Osteocyte (in vitro differentiated cells): ENCODE measurements around the gene CNRIP1. TPM values are rescaled to one million over a fixed set of nuclear protein-coding genes. Genes with fewer than 3 reads are reported as not detected.
"Not testable (repeated sequence)": the region's sequence is repeated elsewhere in the genome, so short reads cannot be mapped to it uniquely, and the experiment has no call there.

ENCODE experiments used
- DNase-seq: peaks from one replicate; pipeline ENCODE4 v3.0.0; 2021; ENCODE audit warnings: mixed read lengths; ENCODE audit not compliant: unreplicated experiment; ENCODE audit errors: extremely low spot score
- H3K27ac Mint-ChIP-seq: one replicate; pipeline ENCODE4 v1.8.0; 2021; ENCODE audit warnings: mild to moderate bottlenecking, mixed read lengths; ENCODE audit not compliant: unreplicated experiment
- H3K27me3 Mint-ChIP-seq: one replicate; pipeline ENCODE4 v1.8.0; 2021; ENCODE audit warnings: mixed read lengths; ENCODE audit not compliant: unreplicated experiment
- H3K36me3 Mint-ChIP-seq: one replicate; pipeline ENCODE4 v1.8.0; 2021; ENCODE audit warnings: mixed read lengths; ENCODE audit not compliant: unreplicated experiment
- H3K4me1 Mint-ChIP-seq: one replicate; pipeline ENCODE4 v1.8.0; 2021; ENCODE audit warnings: mixed read lengths; ENCODE audit not compliant: unreplicated experiment
- H3K4me3 Mint-ChIP-seq: one replicate; pipeline ENCODE4 v1.8.0; 2021; ENCODE audit warnings: mild to moderate bottlenecking, moderate library complexity, mixed read lengths; ENCODE audit not compliant: unreplicated experiment
- H3K9me3 Mint-ChIP-seq: one replicate; pipeline ENCODE4 v1.8.0; 2021; ENCODE audit warnings: mixed read lengths; ENCODE audit not compliant: unreplicated experiment
- total RNA-seq: library from RNA; stranded (reverse); gene quantifications from 2 replicates; pipeline ENCODE4 v1.2.1, GENCODE V29; 2021
- TF ChIP-seq, protein P1 (sequence below): fragments of 200-600 bp; sonication (generic); IDR thresholded peaks from 2 replicates; pipeline ENCODE4 v1.5.0; 2021; ENCODE audit warnings: antibody characterized with exemption, mild to moderate bottlenecking, moderate library complexity

Gene CNRIP1
- total RNA-seq, 1 donor from 2014 or later = 33.9 TPM

DNA sequence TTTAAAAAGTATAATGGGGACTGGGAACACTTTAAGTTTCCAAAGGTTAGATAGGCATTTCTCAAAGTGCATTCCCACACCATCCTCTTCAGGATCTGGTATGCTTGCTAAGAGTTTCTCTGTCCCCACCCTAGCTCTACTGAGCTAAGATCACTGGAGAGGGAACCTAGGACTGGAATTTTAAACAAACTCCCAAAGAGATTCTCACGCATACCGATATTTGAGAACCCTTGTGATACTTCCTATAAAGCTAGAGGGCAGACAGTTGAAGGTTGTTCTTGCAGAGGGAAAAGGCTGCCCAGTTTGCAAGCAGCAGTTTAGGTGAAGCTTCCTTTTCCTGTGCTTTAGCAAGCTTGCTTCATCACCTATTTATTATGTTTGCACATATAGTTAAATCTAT is 3.6 kb downstream of the CNRIP1 start:
- no peak for DNase-seq
- Mint-ChIP-seq H3K27me3 (no peaks in the 10 kb centered on the region), H3K4me1 (peaks cover 29% of the 10 kb centered on the region), H3K27ac (peak overlapping the region; percentile 72), H3K9me3 (peaks cover 3% of the 10 kb centered on the region), H3K36me3 (peaks cover 18% of the 10 kb centered on the region), H3K4me3 (no peak overlapping the region)
- TF ChIP-seq, protein P1, sequence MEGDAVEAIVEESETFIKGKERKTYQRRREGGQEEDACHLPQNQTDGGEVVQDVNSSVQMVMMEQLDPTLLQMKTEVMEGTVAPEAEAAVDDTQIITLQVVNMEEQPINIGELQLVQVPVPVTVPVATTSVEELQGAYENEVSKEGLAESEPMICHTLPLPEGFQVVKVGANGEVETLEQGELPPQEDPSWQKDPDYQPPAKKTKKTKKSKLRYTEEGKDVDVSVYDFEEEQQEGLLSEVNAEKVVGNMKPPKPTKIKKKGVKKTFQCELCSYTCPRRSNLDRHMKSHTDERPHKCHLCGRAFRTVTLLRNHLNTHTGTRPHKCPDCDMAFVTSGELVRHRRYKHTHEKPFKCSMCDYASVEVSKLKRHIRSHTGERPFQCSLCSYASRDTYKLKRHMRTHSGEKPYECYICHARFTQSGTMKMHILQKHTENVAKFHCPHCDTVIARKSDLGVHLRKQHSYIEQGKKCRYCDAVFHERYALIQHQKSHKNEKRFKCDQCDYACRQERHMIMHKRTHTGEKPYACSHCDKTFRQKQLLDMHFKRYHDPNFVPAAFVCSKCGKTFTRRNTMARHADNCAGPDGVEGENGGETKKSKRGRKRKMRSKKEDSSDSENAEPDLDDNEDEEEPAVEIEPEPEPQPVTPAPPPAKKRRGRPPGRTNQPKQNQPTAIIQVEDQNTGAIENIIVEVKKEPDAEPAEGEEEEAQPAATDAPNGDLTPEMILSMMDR = no peak

DNA sequence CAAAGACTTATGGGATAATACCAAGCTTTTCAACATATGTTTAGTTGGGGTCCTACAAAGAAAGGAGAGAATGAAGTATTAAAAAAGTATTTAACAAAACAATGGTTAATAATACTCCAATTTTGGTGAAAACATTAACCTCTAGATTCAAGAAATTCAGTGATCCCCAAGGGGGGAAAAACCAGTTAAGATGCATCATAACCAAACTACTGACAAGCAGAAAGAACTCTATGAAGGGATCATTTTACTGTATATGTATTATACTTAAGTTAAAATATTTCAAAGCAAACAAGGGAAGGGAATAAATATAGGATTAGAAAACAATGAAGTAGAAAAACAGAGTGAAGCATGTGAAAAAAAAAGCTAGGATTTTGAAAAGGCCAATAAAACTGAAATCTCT is 8.7 kb downstream of the CNRIP1 start:
- Mint-ChIP-seq H3K27ac (no peak overlapping the region), H3K36me3 (peaks cover 26% of the 10 kb centered on the region), H3K9me3 (peaks cover 3% of the 10 kb centered on the region), H3K4me1 (peaks cover 11% of the 10 kb centered on the region), H3K27me3 (no peaks in the 10 kb centered on the region), H3K4me3 (no peak overlapping the region)
- TF ChIP-seq, protein P1 = no peak
- DNase-seq = no peak

DNA sequence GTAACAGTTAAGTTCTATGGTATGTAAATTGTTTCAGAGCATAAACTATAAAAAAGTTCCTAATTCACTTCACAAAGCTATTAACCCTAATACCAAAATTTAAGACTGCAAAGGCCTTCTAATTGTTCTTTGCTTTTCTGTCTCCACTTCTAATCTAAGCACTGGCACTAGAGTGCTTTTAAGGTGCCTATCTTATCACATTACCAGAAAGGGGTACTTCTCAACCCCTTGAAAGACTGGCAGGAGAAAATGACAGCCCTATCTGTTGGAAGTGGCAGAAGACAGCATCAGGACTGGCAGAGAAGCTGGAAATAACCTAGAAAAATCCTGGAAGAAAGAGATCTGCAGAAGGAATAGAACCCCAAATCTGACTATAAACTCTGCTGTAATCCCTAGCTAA is 10.3 kb downstream of the CNRIP1 start:
- Mint-ChIP-seq H3K9me3 (peaks cover 1% of the 10 kb centered on the region), H3K27ac (no peak overlapping the region), H3K4me3 (no peak overlapping the region), H3K36me3 (peaks cover 20% of the 10 kb centered on the region), H3K27me3 (no peaks in the 10 kb centered on the region), H3K4me1 (peaks cover 4% of the 10 kb centered on the region)
- DNase-seq = no peak
- TF ChIP-seq, protein P1 = no peak

DNA sequence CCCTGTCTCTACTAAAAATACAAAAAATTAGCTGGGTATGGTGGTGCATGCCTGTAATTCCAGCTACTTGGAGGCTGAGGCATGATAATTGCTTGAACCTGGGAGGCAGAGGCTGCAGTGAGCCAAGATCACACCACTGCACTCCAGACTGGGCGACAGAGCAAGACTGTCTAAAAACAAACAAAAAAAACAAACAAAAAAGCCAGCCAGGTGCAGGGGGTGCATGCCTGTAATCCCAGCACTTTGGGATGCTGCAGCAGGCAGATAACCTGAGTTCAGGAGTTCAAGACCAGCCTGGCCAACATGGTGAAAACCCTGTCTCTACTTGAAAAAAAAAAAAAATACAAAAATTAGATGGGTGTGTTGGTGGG is 15.9 kb downstream of the CNRIP1 start:
- not testable (repeated sequence) for H3K4me3 Mint-ChIP-seq, DNase-seq, H3K9me3 Mint-ChIP-seq, H3K27me3 Mint-ChIP-seq, H3K36me3 Mint-ChIP-seq, H3K27ac Mint-ChIP-seq, H3K4me1 Mint-ChIP-seq

DNA sequence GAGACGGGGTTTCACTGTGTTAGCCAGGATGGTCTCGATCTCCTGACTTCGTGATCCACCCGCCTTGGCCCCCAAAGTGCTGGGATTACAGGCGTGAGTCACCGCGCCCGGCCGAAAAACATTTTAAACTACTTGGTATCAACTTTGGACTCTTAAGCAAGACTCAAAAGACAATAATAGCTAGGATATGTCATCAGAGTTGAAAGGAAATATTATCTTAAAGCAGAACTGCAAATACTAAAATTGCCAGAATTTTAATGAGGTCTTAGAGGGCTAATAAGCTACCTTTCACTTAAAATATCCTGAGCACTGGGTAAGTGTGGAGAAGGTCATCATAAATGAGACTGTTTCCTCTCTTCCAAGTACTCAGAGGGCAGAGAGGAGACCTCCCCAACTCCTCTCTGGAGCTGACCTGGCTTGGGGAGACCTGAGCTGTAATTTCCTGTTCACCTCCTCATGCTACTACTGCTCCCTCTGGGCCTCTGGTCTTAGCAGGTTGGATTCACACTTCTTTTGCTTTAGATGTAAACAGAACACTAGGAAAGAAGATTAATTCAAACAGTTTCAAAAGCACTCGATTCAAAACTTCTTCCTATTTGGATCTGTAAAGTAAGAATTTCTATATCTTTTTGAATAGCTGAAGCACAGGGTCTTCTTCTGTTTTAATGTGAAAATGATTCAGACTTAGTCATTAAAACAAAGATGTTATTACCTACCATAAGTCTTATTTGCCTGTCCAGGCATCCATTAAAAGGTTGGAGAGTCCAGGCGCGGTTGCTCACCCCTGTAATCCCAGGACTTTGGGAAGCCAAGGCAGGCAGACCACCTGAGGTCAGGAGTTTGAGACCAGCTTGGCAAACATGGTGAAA is 16.5 kb downstream of the CNRIP1 start:
- TF ChIP-seq, protein P1 = no peak
- no peaks in the 10 kb centered on the region for H3K4me1 Mint-ChIP-seq
- DNase-seq = no peak
- no peak overlapping the region for H3K27ac Mint-ChIP-seq
- H3K27me3 Mint-ChIP-seq = no peaks in the 10 kb centered on the region
- H3K4me3 Mint-ChIP-seq = no peak overlapping the region
- H3K9me3 Mint-ChIP-seq = no peaks in the 10 kb centered on the region
- no peaks in the 10 kb centered on the region for H3K36me3 Mint-ChIP-seq
